Stimulated activated effector memory CD8-positive, alpha-beta T cell treated with anti-CD3 and anti-CD28 coated beads, Interleukin-12 subunit alpha, Interleukin-12 subunit beta, amount 100 ng/mL, for 72 hours (primary cell): ENCODE measurements around the gene SEPTIN8.

Source experiments
- ATAC-seq: fragments of 150-1000 bp; cut with Tn5 transposase; 2 replicates; pipeline ENCODE4 v1.10.0; 2021
- DNase-seq, 2 donors: peaks; one replicate each; pipeline ENCODE4 v3.0.0; 2021 to 2022; ENCODE audit warnings: low spot score in 2 of 2
- H3K27ac Mint-ChIP-seq: one replicate; pipeline ENCODE4 v1.8.0; 2022; ENCODE audit warnings: mild to moderate bottlenecking, mixed read lengths
- H3K36me3 Mint-ChIP-seq: one replicate; pipeline ENCODE4 v1.8.0; 2022; ENCODE audit warnings: mild to moderate bottlenecking, mixed read lengths
- H3K4me1 Mint-ChIP-seq: one replicate; pipeline ENCODE4 v1.8.0; 2022; ENCODE audit warnings: mixed read lengths
- H3K4me3 Mint-ChIP-seq: one replicate; pipeline ENCODE4 v1.8.0; 2022; ENCODE audit warnings: mild to moderate bottlenecking, mixed read lengths
- H3K9me3 Mint-ChIP-seq: one replicate; pipeline ENCODE4 v1.8.0; 2022; ENCODE audit warnings: mixed read lengths

SEPTIN8 gene

GRCh38 chr5:132737982-132738681, 38.9 kb downstream of the SEPTIN8 start:
- Mint-ChIP-seq H3K27ac (peak overlapping the region; percentile 93), H3K4me3 (peak overlapping the region; percentile 86), H3K9me3 (no peaks in the 10 kb centered on the region), H3K4me1 (peaks cover 29% of the 10 kb centered on the region), H3K36me3 (peaks cover 27% of the 10 kb centered on the region)
- ATAC-seq (no peak), DNase-seq (no peak)

- Mint-ChIP-seq H3K4me1 (peaks cover 29% of the 10 kb centered on the region), H3K9me3 (no peaks in the 10 kb centered on the region), H3K27ac (peak within 1 kb of the TSS; percentile 93), H3K4me3 (peak within 1 kb of the TSS; percentile 86), H3K36me3 (peaks cover 37% of the 10 kb centered on the region)
- ATAC-seq (peak; percentile 91), DNase-seq (peak; percentile 97 to 99)
Observed at GRCh38 chr5:132736853-132737833, 39.9 kb downstream of the SEPTIN8 start, which contains the start of gene KIF3A. Gene KIF3A, minus strand, starts transcription at chr5:132737546. Its CDS starts 127 bp downstream, at chr5:132737419.

- H3K27ac Mint-ChIP-seq, result no peak overlapping the region
- ATAC-seq (no peak), DNase-seq (no peak)
- peaks cover 61% of the 10 kb centered on the region for H3K36me3 Mint-ChIP-seq
- H3K4me1 Mint-ChIP-seq, result peaks cover 29% of the 10 kb centered on the region
- H3K4me3 Mint-ChIP-seq, result peak overlapping the region; percentile 86
- H3K9me3 Mint-ChIP-seq, result no peaks in the 10 kb centered on the region
Observed at GRCh38 chr5:132734687-132735086, 42.4 kb downstream of the SEPTIN8 start.

GRCh38 chr5:132733499-132734148, 43.4 kb downstream of the SEPTIN8 start:
- no peak for ATAC-seq
- Mint-ChIP-seq H3K27ac (no peak overlapping the region), H3K4me1 (peaks cover 33% of the 10 kb centered on the region)

GRCh38 chr5:132729896-132730295, 47.1 kb downstream of the SEPTIN8 start:
- Mint-ChIP-seq H3K9me3 (no peaks in the 10 kb centered on the region), H3K4me3 (no peak overlapping the region), H3K4me1 (peaks cover 12% of the 10 kb centered on the region), H3K27ac (no peak overlapping the region), H3K36me3 (peaks cover 81% of the 10 kb centered on the region)
- DNase-seq (no peak), ATAC-seq (no peak)

More at GRCh38 chr5:132733499-132734148, 43.4 kb downstream of the SEPTIN8 start:
- Mint-ChIP-seq H3K36me3 (peaks cover 72% of the 10 kb centered on the region), H3K9me3 (no peaks in the 10 kb centered on the region), H3K4me3 (no peak overlapping the region)
- DNase-seq, result no peak

DNA sequence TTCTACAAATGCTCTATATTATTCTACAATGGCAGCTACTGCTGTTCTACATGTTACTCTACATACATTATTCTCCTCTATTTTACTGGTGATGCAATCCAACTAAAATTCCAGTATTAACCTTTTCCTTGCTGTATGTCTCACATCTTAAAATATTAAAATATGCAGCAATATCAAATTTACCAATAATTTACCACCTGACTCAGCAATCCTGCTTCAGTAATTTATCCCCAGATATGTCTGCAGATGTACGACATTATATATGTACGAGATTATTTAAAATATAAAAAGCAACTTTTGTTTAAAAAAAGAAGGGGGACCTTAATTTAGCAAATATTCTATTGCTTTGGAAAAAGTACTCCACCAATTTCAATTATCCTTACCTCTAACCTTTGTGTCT, 51.3 kb downstream of the SEPTIN8 start:
- no peaks in the 10 kb centered on the region for H3K9me3 Mint-ChIP-seq
- H3K4me3 Mint-ChIP-seq, result no peak overlapping the region
- DNase-seq, result no peak
- H3K27ac Mint-ChIP-seq, result no peak overlapping the region
- H3K4me1 Mint-ChIP-seq, result peaks cover 12% of the 10 kb centered on the region
- no peak for ATAC-seq
- H3K36me3 Mint-ChIP-seq, result peaks cover 64% of the 10 kb centered on the region

GRCh38 chr5:132718544-132719312, 58.3 kb downstream of the SEPTIN8 start:
- H3K36me3 Mint-ChIP-seq, result peaks cover 74% of the 10 kb centered on the region
- no peak overlapping the region for H3K4me3 Mint-ChIP-seq
- peaks cover 14% of the 10 kb centered on the region for H3K4me1 Mint-ChIP-seq
- DNase-seq (no peak), ATAC-seq (no peak)
- H3K27ac Mint-ChIP-seq, result peak overlapping the region; percentile 58
- H3K9me3 Mint-ChIP-seq, result no peaks in the 10 kb centered on the region

DNA sequence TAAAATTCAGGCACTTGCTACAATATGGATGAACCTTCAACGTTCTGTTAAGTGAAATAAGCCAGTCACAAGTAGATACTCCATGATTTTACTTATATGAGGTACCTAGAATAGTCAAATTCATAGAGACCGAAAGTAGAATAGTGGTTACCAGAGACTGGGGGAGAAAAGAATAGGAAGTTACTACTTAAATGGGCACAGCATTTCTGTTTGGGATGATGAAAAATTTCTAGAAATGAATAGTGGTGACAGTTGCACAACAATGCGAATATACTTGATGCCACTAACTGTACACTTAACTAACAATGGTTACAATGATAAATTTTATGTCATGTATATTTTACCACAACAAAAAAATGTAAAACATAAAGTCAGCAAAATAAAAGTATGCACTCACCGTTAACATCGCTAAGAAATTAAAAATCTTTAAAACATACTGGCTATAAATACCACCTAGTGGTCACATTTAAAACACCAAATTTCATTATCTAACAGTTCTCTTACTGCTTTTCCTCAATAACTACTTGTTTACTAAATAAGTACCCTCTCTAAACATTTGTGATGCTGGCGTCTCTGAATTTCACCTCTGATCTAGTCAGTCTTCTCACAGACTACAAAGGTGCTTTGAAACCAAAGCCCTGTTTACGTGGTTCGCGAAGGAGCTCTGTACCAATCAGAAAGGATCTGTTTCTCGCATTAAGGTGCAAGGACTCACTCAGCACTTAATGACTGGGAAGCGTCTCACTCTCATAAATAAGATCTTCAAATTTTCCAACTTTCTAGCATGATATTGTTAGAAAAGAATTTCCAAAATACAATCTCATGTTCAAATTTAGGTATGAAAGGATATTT, 62.4 kb downstream of the SEPTIN8 start:
- DNase-seq (no peak), ATAC-seq (peak; percentile 93)
- peak overlapping the region; percentile 24 for H3K4me3 Mint-ChIP-seq
- no peaks in the 10 kb centered on the region for H3K9me3 Mint-ChIP-seq
- H3K27ac Mint-ChIP-seq, result no peak overlapping the region
- H3K4me1 Mint-ChIP-seq, result peaks cover 14% of the 10 kb centered on the region
- peaks cover 76% of the 10 kb centered on the region for H3K36me3 Mint-ChIP-seq

DNA sequence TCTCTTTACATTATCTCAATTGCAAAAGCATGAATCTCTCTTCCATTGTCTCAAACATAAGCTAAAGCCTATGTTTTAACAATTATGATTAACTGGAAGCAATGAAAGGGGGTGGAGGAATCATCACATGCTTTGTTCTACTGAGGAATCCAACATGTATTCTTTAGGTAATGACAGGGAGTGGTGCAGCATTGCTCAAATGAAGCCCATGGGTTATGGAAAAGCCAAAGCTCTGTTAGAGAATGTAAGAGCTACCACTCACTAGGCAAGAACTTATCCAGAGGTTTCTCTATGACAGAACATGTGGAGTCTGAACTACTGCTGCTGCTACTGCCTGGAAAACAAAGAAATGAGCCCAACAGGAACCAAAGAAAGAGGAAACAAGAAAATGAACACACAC, 68.4 kb downstream of the SEPTIN8 start:
- ATAC-seq, result no peak
- Mint-ChIP-seq H3K27ac (no peak overlapping the region), H3K36me3 (peaks cover 69% of the 10 kb centered on the region), H3K9me3 (no peaks in the 10 kb centered on the region), H3K4me3 (no peak overlapping the region), H3K4me1 (peaks cover 5% of the 10 kb centered on the region)
- DNase-seq, result no peak

DNA sequence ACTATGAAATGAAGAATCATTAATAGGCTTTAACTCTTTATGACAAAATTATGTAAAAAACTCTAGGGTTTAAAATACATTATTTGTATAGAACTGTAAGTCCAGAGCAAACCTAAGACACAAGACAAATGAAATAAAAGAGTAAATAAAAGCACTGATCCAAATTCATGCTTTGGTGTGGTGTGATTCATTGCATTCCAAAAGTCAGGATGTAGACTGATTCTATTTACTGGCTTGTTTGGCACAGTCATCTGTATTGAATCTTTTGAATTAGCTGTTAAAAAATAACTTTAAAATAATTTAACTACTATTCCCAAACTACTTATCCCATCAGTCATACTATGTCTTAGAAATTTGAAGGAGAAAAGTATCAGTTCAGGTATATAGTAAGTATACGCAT, 72.2 kb downstream of the SEPTIN8 start:
- H3K36me3 Mint-ChIP-seq, result peaks cover 79% of the 10 kb centered on the region
- DNase-seq (no peak), ATAC-seq (no peak)
- H3K4me1 Mint-ChIP-seq, result peaks cover 5% of the 10 kb centered on the region
- no peak overlapping the region for H3K27ac Mint-ChIP-seq
- H3K9me3 Mint-ChIP-seq, result no peaks in the 10 kb centered on the region
- H3K4me3 Mint-ChIP-seq, result no peak overlapping the region
